OCI-LY7 (cell line): Measurements from ENCODE around the gene CCDC33. TPM values are rescaled to one million over a fixed set of nuclear protein-coding genes. Genes with fewer than 3 reads are reported as not detected.

Experiments used
- BruUV-seq: library from RNA; stranded (reverse); fragments of 400-500 nt; replicated peaks from 2 replicates; lab custom pipeline; 2021; lab: Mats Ljungman, UMichigan
- CTCF ChIA-PET: fragments of 300-600 bp; sonication (Branson Sonifier 250); formaldehyde crosslinking; loops from one replicate; lab custom pipeline; 2022; ENCODE audit warnings: antibody characterized with exemption; ENCODE audit not compliant: unreplicated experiment; lab: Charles Lee
- POLR2A ChIA-PET: fragments of 300-600 bp; sonication (Branson Sonifier 250); formaldehyde crosslinking; loops from one replicate; lab custom pipeline; 2022; ENCODE audit warnings: antibody characterized with exemption; lab: Charles Lee
- DNase-seq: peaks from one replicate; pipeline ENCODE4 v3.0.0-alpha.2; 2015; ENCODE audit warnings: low spot score
- H2AFZ ChIP-seq: fragments of 200-600 bp; sonication (generic), shearing (Covaris generic); 2 replicates; pipeline ENCODE4 v1.6.1; 2014; ENCODE audit warnings: mild to moderate bottlenecking, antibody characterized with exemption, low read length, moderate library complexity
- H3K27ac ChIP-seq: fragments of 200-600 bp; sonication (generic); 2 replicates; pipeline ENCODE4 v1.5.1; 2014; ENCODE audit warnings: mixed run types, low read depth, mild to moderate bottlenecking, moderate library complexity, low read length, inconsistent platforms; ENCODE audit not compliant: poor library complexity, severe bottlenecking
- H3K36me3 ChIP-seq: fragments of 200-600 bp; sonication (generic); 2 replicates; pipeline ENCODE4 v1.6.1; 2014; ENCODE audit warnings: mild to moderate bottlenecking, antibody characterized with exemption, low read length, moderate library complexity, mixed read lengths; ENCODE audit not compliant: insufficient read depth
- H3K4me1 ChIP-seq: fragments of 200-600 bp; sonication (generic); 2 replicates; pipeline ENCODE4 v1.5.1; 2014; ENCODE audit warnings: mild to moderate bottlenecking, low read length; ENCODE audit not compliant: insufficient read depth, poor library complexity, severe bottlenecking
- H3K4me2 ChIP-seq: fragments of 200-600 bp; sonication (generic); 2 replicates; pipeline ENCODE4 v1.6.1; 2014; ENCODE audit warnings: mild to moderate bottlenecking, low read length
- H3K4me3 ChIP-seq: fragments of 200-600 bp; sonication (generic); 2 replicates; pipeline ENCODE4 v1.5.1; 2014; ENCODE audit warnings: mild to moderate bottlenecking, low read depth, low read length; ENCODE audit not compliant: poor library complexity, severe bottlenecking
- H3K79me2 ChIP-seq: fragments of 200-600 bp; sonication (generic); 2 replicates; pipeline ENCODE4 v1.6.1; 2016; ENCODE audit warnings: low read depth, mild to moderate bottlenecking, low read length, moderate library complexity, mixed read lengths; ENCODE audit not compliant: insufficient read depth
- H3K9me2 ChIP-seq: fragments of 200-600 bp; sonication (generic); 2 replicates; pipeline ENCODE4 v1.6.1; 2016; ENCODE audit warnings: mild to moderate bottlenecking, low read length, mixed read lengths; ENCODE audit not compliant: insufficient read depth
- H3K9me3 ChIP-seq: fragments of 200-600 bp; sonication (generic); 2 replicates; pipeline ENCODE4 v1.6.1; 2014; ENCODE audit warnings: mild to moderate bottlenecking, mixed run types, low read length, mixed read lengths
- H4K20me1 ChIP-seq: fragments of 200-600 bp; sonication (generic); 2 replicates; pipeline ENCODE4 v1.6.1; 2014; ENCODE audit warnings: mild to moderate bottlenecking, antibody characterized with exemption, low read length, moderate library complexity, mixed read lengths; ENCODE audit not compliant: insufficient read depth
- CTCF ChIP-seq: fragments of 200-600 bp; sonication (generic); conservative IDR thresholded peaks from 2 replicates; pipeline ENCODE4 v1.5.1; 2014; ENCODE audit warnings: mild to moderate bottlenecking, antibody characterized with exemption, low read length, moderate library complexity, mixed read lengths
- EZH2phosphoT487 ChIP-seq: fragments of 200-600 bp; sonication (generic); IDR thresholded peaks from 2 replicates; pipeline ENCODE4 v1.6.1; 2018; ENCODE audit warnings: low read depth, borderline replicate concordance, mild to moderate bottlenecking, mixed run types, antibody characterized with exemption, low read length, moderate library complexity, mixed read lengths
- intact Hi-C: fragments of 100-400 bp; cut with micrococcal nuclease; formaldehyde crosslinking; loops from one replicate; pipeline ENCODE4 v1.10.0; 2022; ENCODE audit not compliant: unreplicated experiment
- total RNA-seq, 2 experiments: library from RNA; depleted of rRNA in 1 of 2; stranded (reverse); fragments of >200 nt in 1 of 2; shearing (Covaris generic) in 1 of 2; gene quantifications; 2 replicates each; pipeline ENCODE4 v1.2.3, GENCODE V29; 2014 to 2022

Gene CCDC33
- total RNA-seq, 2 experiments from 2014 or later, result not detected

GRCh38 chr15:74239051-74239705, 3.1 kb downstream of the CCDC33 start:
- TF ChIP-seq EZH2phosphoT487 (no peak), CTCF (no peak)
- H3K36me3 ChIP-seq, result no peaks in the 10 kb centered on the region
- H3K4me1 ChIP-seq, result no peaks in the 10 kb centered on the region
- intact Hi-C loops, result no loop called here
- DNase-seq, result no peak
- no peak overlapping the region for H3K27ac ChIP-seq
- H2AFZ ChIP-seq, result no peak overlapping the region
- no peaks in the 10 kb centered on the region for H3K9me3 ChIP-seq
- no peak overlapping the region for H3K4me3 ChIP-seq
- no peaks in the 10 kb centered on the region for H3K79me2 ChIP-seq
- H3K9me2 ChIP-seq, result no peaks in the 10 kb centered on the region
- no peaks in the 10 kb centered on the region for H4K20me1 ChIP-seq
- ChIA-PET CTCF (interaction anchor here (0.5 kb wide), 1 partner anchor 69 kb away, joined by 4 read pairs; no protein-coding TSS in a partner anchor), POLR2A (no interaction called here)
- no peak overlapping the region for H3K4me2 ChIP-seq
- no TSS peak for BruUV-seq

GRCh38 chr15:74240002-74240568, 4.0 kb downstream of the CCDC33 start:
- no TSS peak for BruUV-seq
- Histone ChIP-seq H3K36me3 (no peaks in the 10 kb centered on the region), H3K9me3 (no peaks in the 10 kb centered on the region), H2AFZ (no peak overlapping the region), H3K27ac (no peak overlapping the region), H4K20me1 (no peaks in the 10 kb centered on the region), H3K79me2 (no peaks in the 10 kb centered on the region), H3K4me3 (no peak overlapping the region), H3K9me2 (no peaks in the 10 kb centered on the region), H3K4me1 (no peaks in the 10 kb centered on the region), H3K4me2 (no peak overlapping the region)
- no peak for TF ChIP-seq EZH2phosphoT487
- TF ChIP-seq CTCF, result no peak
- ChIA-PET POLR2A (no interaction called here), CTCF (interaction anchor here (0.5 kb wide), 1 partner anchor 68 kb away, joined by 4 read pairs; no protein-coding TSS in a partner anchor)
- no peak for DNase-seq
- intact Hi-C loops, result no loop called here

GRCh38 chr15:74240897-74241614, 4.9 kb downstream of the CCDC33 start:
- no peak overlapping the region for H3K27ac ChIP-seq
- DNase-seq, result no peak
- no peaks in the 10 kb centered on the region for H4K20me1 ChIP-seq
- H3K79me2 ChIP-seq, result no peaks in the 10 kb centered on the region
- BruUV-seq, result no TSS peak
- no peaks in the 10 kb centered on the region for H3K9me3 ChIP-seq
- H3K9me2 ChIP-seq, result no peaks in the 10 kb centered on the region
- H2AFZ ChIP-seq, result no peak overlapping the region
- no peak overlapping the region for H3K4me3 ChIP-seq
- ChIA-PET CTCF (no interaction called here), POLR2A (no interaction called here)
- no peaks in the 10 kb centered on the region for H3K4me1 ChIP-seq
- H3K36me3 ChIP-seq, result no peaks in the 10 kb centered on the region
- intact Hi-C loops, result no loop called here
- TF ChIP-seq EZH2phosphoT487 (no peak), CTCF (no peak)
- H3K4me2 ChIP-seq, result no peak overlapping the region
